IPS-15b (cell line): ENCODE measurements around the gene PC.
"Not testable (repeated sequence)": the region's sequence is repeated elsewhere in the genome, so short reads cannot be mapped to it uniquely, and the experiment has no call there.

Experiments used
- H3K27me3 ChIP-seq: one replicate; pipeline ENCODE4 v1.6.1; 2013; ENCODE audit warnings: low read length; ENCODE audit not compliant: control insufficient read depth, insufficient read depth
- H3K36me3 ChIP-seq: one replicate; pipeline ENCODE4 v1.6.1; 2013; ENCODE audit warnings: low read length; ENCODE audit not compliant: control insufficient read depth, insufficient read depth
- H3K4me1 ChIP-seq: one replicate; pipeline ENCODE4 v1.6.1; 2013; ENCODE audit warnings: mild to moderate bottlenecking, low read length; ENCODE audit not compliant: control insufficient read depth, insufficient read depth
- H3K4me3 ChIP-seq: one replicate; pipeline ENCODE4 v1.5.1; 2013; ENCODE audit warnings: low read depth, low read length
- H3K9ac ChIP-seq: one replicate; pipeline ENCODE4 v1.6.1; 2013; ENCODE audit warnings: low read depth, mild to moderate bottlenecking, low read length
- H3K9me3 ChIP-seq: one replicate; pipeline ENCODE4 v1.6.1; 2013; ENCODE audit warnings: mild to moderate bottlenecking, low read length; ENCODE audit not compliant: control insufficient read depth, insufficient read depth

PC gene

GRCh38 chr11:66964495-66964894 is 6.3 kb upstream of the PC start:
- Histone ChIP-seq H3K9ac (no peak overlapping the region), H3K9me3 (no peaks in the 10 kb centered on the region), H3K27me3 (peaks cover under 1% of the 10 kb centered on the region), H3K36me3 (no peaks in the 10 kb centered on the region), H3K4me1 (peaks cover under 1% of the 10 kb centered on the region), H3K4me3 (no peak overlapping the region)

- peaks cover 9% of the 10 kb centered on the region for H3K4me1 ChIP-seq
- no peak overlapping the region for H3K4me3 ChIP-seq
- peaks cover 6% of the 10 kb centered on the region for H3K27me3 ChIP-seq
- H3K36me3 ChIP-seq = no peaks in the 10 kb centered on the region
- no peak overlapping the region for H3K9ac ChIP-seq
- no peaks in the 10 kb centered on the region for H3K9me3 ChIP-seq
Measured at GRCh38 chr11:66962801-66963200, 4.6 kb upstream of the PC start.

- H3K4me1 ChIP-seq = peaks cover 11% of the 10 kb centered on the region
- no peak overlapping the region for H3K4me3 ChIP-seq
- H3K9ac ChIP-seq = no peak overlapping the region
- peaks cover 6% of the 10 kb centered on the region for H3K27me3 ChIP-seq
- no peaks in the 10 kb centered on the region for H3K36me3 ChIP-seq
- H3K9me3 ChIP-seq = no peaks in the 10 kb centered on the region
Measured at GRCh38 chr11:66962247-66962646, 4.1 kb upstream of the PC start.

GRCh38 chr11:66961691-66962213 is 3.6 kb upstream of the PC start:
- not testable (repeated sequence) for H3K4me3 ChIP-seq, H3K36me3 ChIP-seq, H3K9ac ChIP-seq, H3K9me3 ChIP-seq, H3K27me3 ChIP-seq
- H3K4me1 ChIP-seq = peaks cover 14% of the 10 kb centered on the region

GRCh38 chr11:66958956-66959274 is 732 bp upstream of the PC start:
- H3K9me3 ChIP-seq = no peaks in the 10 kb centered on the region
- peaks cover 6% of the 10 kb centered on the region for H3K27me3 ChIP-seq
- H3K4me1 ChIP-seq = peaks cover 16% of the 10 kb centered on the region
- H3K9ac ChIP-seq = peak overlapping the region; percentile 49
- H3K4me3 ChIP-seq = peak overlapping the region; percentile 82
- no peaks in the 10 kb centered on the region for H3K36me3 ChIP-seq

GRCh38 chr11:66957971-66958231 is 282 bp downstream of the PC start:
- Histone ChIP-seq H3K4me1 (peaks cover 16% of the 10 kb centered on the region), H3K36me3 (no peaks in the 10 kb centered on the region), H3K4me3 (peak overlapping the region; percentile 72), H3K9ac (no peak overlapping the region), H3K27me3 (peaks cover 6% of the 10 kb centered on the region), H3K9me3 (no peaks in the 10 kb centered on the region)

- Histone ChIP-seq H3K9ac (no peak overlapping the region), H3K9me3 (no peaks in the 10 kb centered on the region), H3K4me1 (peaks cover 16% of the 10 kb centered on the region), H3K27me3 (peaks cover 6% of the 10 kb centered on the region), H3K4me3 (peak overlapping the region; percentile 72), H3K36me3 (no peaks in the 10 kb centered on the region)
Measured at GRCh38 chr11:66956689-66957290, 1.4 kb downstream of the PC start.

GRCh38 chr11:66953081-66953833 is 4.9 kb downstream of the PC start:
- Histone ChIP-seq H3K27me3 (no peaks in the 10 kb centered on the region), H3K9ac (no peak overlapping the region), H3K36me3 (no peaks in the 10 kb centered on the region), H3K9me3 (no peaks in the 10 kb centered on the region), H3K4me3 (no peak overlapping the region), H3K4me1 (peaks cover 12% of the 10 kb centered on the region)

- H3K27me3 ChIP-seq = no peaks in the 10 kb centered on the region
- H3K9ac ChIP-seq = no peak overlapping the region
- no peak overlapping the region for H3K4me3 ChIP-seq
- H3K4me1 ChIP-seq = peaks cover 9% of the 10 kb centered on the region
- H3K36me3 ChIP-seq = no peaks in the 10 kb centered on the region
- H3K9me3 ChIP-seq = no peaks in the 10 kb centered on the region
Measured at GRCh38 chr11:66951927-66952337, 6.3 kb downstream of the PC start.

GRCh38 chr11:66951135-66951534 is 7.0 kb downstream of the PC start:
- H3K4me3 ChIP-seq = no peak overlapping the region
- no peak overlapping the region for H3K9ac ChIP-seq
- no peaks in the 10 kb centered on the region for H3K9me3 ChIP-seq
- peaks cover 6% of the 10 kb centered on the region for H3K4me1 ChIP-seq
- no peaks in the 10 kb centered on the region for H3K27me3 ChIP-seq
- no peaks in the 10 kb centered on the region for H3K36me3 ChIP-seq

- Histone ChIP-seq H3K4me3 (no peak overlapping the region), H3K4me1 (peaks cover 6% of the 10 kb centered on the region), H3K27me3 (no peaks in the 10 kb centered on the region), H3K36me3 (no peaks in the 10 kb centered on the region), H3K9ac (no peak overlapping the region), H3K9me3 (no peaks in the 10 kb centered on the region)
Measured at GRCh38 chr11:66950112-66950535, 8.1 kb downstream of the PC start.

- Histone ChIP-seq H3K4me3 (no peak overlapping the region), H3K36me3 (no peaks in the 10 kb centered on the region), H3K9me3 (no peaks in the 10 kb centered on the region), H3K27me3 (no peaks in the 10 kb centered on the region), H3K9ac (no peak overlapping the region), H3K4me1 (no peaks in the 10 kb centered on the region)
Measured at GRCh38 chr11:66938582-66939135, 19.5 kb downstream of the PC start.
